ENCODE data around the gene KAT6B. TPM values are rescaled to one million over a fixed set of nuclear protein-coding genes. Genes with fewer than 3 reads are reported as not detected.

The KAT6B gene
- total RNA-seq, 4 donors from 2014 or later, result 34.2 to 84.2 (median 47.3) TPM

DNA sequence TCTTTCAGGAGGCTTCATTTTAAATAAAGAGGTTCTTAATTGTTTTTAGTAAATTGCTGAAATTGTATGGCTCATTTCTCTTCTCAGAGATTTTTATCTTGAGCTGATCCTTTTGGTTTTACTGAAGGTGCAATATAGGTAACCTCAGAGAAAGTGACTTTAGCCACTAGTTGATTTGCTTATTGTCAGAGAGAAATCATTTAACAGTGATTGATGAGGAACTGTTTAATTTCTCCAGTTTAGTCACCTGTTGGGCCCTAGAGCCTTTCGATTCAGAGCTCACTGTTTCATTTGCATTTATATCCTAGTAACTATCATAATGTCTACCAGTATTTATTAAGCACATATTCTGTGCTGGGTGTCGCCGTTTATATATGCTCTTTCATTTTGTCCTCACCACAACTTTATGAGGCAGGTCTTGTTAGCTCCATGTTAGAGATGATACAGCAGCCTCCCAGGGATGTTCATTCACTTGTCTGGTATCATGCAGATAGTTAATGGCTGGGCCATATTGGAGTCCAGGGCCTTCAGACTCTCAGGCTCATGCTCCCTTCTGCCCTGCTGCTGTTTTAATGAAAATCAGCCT, 42.1 kb downstream of the KAT6B start:
- no peak for DNase-seq (ENCODE audit: low spot score in 2 of 2)
- Histone ChIP-seq H3K27me3 (no peaks in the 10 kb centered on the region), H3K4me3 (no peak overlapping the region), H3K27ac (no peak overlapping the region), H3K4me1 (peaks cover 22% of the 10 kb centered on the region), H3K9me3 (no peaks in the 10 kb centered on the region), H3K36me3 (no peaks in the 10 kb centered on the region)
- WGBS, result 78% methylated on average over 3 of the region's 3 CpGs
- TF ChIP-seq POLR2A (IDR thresholded peaks at IDR 0.05), result no peak
- TF ChIP-seq POLR2AphosphoS5 (IDR thresholded peaks at IDR 0.05), result no peak
- no peak for TF ChIP-seq EP300 (IDR thresholded peaks at IDR 0.05)
- TF ChIP-seq, protein P1, sequence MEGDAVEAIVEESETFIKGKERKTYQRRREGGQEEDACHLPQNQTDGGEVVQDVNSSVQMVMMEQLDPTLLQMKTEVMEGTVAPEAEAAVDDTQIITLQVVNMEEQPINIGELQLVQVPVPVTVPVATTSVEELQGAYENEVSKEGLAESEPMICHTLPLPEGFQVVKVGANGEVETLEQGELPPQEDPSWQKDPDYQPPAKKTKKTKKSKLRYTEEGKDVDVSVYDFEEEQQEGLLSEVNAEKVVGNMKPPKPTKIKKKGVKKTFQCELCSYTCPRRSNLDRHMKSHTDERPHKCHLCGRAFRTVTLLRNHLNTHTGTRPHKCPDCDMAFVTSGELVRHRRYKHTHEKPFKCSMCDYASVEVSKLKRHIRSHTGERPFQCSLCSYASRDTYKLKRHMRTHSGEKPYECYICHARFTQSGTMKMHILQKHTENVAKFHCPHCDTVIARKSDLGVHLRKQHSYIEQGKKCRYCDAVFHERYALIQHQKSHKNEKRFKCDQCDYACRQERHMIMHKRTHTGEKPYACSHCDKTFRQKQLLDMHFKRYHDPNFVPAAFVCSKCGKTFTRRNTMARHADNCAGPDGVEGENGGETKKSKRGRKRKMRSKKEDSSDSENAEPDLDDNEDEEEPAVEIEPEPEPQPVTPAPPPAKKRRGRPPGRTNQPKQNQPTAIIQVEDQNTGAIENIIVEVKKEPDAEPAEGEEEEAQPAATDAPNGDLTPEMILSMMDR (IDR thresholded peaks at IDR 0.05), result no peak

DNA sequence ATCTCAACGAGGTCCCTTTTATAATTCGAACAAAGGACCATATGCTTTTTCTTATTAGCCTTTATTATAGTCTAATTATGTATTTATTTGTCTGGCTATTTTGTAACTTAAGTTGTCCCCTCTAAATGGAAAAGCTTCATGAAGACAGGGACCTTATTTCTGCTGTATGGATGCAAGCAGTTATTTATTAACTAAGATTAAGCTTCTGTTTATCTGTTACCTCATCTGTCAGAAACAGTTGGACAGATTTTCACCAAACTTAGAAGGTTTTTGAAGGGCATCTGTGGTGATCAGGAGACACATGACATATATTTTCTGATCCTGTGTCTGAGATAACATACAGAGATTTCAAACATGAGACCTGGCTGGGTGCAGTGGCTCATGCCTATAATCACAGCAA, 43.2 kb downstream of the KAT6B start:
- Histone ChIP-seq H3K9me3 (no peaks in the 10 kb centered on the region), H3K4me1 (peaks cover 21% of the 10 kb centered on the region), H3K27me3 (no peaks in the 10 kb centered on the region), H3K27ac (no peak overlapping the region), H3K36me3 (no peaks in the 10 kb centered on the region), H3K4me3 (no peak overlapping the region)
- WGBS, result 94% methylated on average over 2 of the region's 2 CpGs
- TF ChIP-seq POLR2A (IDR thresholded peaks at IDR 0.05) (no peak), EP300 (IDR thresholded peaks at IDR 0.05) (no peak), POLR2AphosphoS5 (IDR thresholded peaks at IDR 0.05) (no peak)
- TF ChIP-seq, protein P1 (IDR thresholded peaks at IDR 0.05), result no peak
- no peak for DNase-seq (ENCODE audit: low spot score in 2 of 2)

DNA sequence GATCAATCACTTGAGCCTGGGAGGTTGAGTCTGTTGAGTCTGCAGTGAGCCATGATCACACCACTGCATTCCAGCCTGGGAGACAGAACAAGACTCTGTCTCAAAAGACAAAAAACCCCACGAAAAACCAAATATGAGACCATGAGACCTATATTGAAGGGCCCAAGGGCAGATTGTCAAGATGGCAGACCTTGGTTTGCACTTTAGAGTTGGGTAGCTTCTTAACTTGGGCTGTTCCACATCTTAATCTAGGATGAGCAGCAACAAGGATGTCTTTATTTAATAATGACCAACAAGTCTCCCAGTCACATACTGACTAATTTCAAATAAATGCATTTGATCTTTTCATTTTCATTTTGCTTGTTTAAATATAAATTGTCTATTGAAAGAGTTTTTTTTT, 43.8 kb downstream of the KAT6B start:
- Histone ChIP-seq H3K36me3 (no peaks in the 10 kb centered on the region), H3K4me3 (no peak overlapping the region), H3K4me1 (peaks cover 19% of the 10 kb centered on the region), H3K9me3 (no peaks in the 10 kb centered on the region), H3K27ac (no peak overlapping the region), H3K27me3 (no peaks in the 10 kb centered on the region)
- WGBS, result 85% methylated on average over 1 of the region's 1 CpG
- DNase-seq (ENCODE audit: low spot score in 2 of 2), result no peak
- TF ChIP-seq, protein P1 (IDR thresholded peaks at IDR 0.05), result no peak
- TF ChIP-seq POLR2AphosphoS5 (IDR thresholded peaks at IDR 0.05) (no peak), POLR2A (IDR thresholded peaks at IDR 0.05) (no peak), EP300 (IDR thresholded peaks at IDR 0.05) (no peak)

DNA sequence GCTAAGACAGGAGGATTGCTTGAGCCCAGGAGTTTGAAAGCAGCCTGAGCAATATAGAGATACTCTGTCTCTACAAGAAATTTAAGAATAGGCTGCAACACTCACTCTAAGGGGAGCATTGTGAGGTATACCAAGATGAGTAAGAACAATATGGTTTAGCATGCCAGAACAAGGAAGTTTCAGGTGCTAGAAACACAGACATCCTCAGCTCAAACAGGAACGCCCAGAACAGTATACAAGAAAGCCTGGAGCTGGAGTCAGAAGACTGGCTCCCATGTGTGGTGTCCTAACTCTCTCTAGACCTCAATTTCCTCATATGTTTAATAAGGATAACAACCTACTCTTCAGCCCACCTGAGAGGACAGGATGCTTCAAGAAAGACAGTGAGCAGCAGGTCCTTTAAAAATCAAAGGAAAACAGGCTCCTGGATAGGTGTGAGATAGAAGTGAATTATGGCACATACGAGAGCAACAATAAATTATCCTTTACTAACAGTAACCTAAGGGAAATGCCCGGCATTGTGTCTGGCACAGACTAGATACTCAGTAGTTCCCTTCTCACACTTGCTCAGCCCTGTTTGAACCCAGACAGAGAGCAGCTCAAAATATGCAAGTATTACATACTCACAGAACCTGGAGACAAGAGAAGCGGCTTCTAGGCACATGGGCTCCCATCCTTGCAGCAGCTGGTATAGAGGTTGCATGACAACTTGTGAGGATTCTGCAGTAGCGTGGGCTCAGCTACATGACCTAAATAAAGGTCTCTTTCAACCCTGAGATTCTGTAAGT, 45.4 kb downstream of the KAT6B start:
- DNase-seq (ENCODE audit: low spot score in 2 of 2), result no peak
- peaks cover 19% of the 10 kb centered on the region for H3K4me1 ChIP-seq
- TF ChIP-seq EP300 (IDR thresholded peaks at IDR 0.05) (no peak), POLR2A (IDR thresholded peaks at IDR 0.05) (no peak), POLR2AphosphoS5 (IDR thresholded peaks at IDR 0.05) (no peak)
- TF ChIP-seq, protein P1 (IDR thresholded peaks at IDR 0.05), result no peak
- H3K27me3 ChIP-seq, result no peaks in the 10 kb centered on the region
- no peaks in the 10 kb centered on the region for H3K36me3 ChIP-seq
- H3K9me3 ChIP-seq, result no peaks in the 10 kb centered on the region
- 63% methylated on average over 5 of the region's 5 CpGs for WGBS
- H3K27ac ChIP-seq, result no peak overlapping the region
- no peak overlapping the region for H3K4me3 ChIP-seq

DNA sequence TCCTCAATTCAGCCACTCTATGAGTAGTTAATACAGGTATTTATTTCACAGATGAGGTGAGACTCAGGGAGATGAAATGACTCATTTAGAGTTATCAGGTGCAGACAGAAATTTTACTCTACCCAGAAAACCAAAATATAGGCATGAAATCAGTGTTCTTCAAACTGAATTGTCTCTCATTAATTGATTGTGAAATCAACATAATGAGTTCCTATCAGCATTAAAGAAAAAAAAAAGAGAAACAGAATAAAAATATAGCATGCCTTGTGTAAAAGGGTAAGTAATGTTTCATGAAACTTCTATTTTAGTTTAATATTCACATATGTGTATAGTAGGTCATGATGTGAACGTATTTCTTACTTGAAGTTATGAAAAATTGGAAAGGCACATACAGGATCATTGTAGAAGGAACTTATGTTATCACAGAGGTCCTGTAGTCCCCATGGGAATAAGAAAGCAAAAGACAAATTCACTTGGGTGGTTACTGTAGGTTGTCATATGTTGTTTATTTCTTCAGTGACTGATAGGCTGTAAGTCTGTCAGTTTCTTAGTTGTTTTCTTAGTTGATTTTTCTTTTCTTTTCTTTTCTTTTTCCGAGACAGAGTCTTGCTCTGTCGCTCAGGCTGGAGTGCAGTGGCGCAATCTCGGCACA, 47.5 kb downstream of the KAT6B start:
- no peak for DNase-seq (ENCODE audit: low spot score in 2 of 2)
- Histone ChIP-seq H3K9me3 (no peaks in the 10 kb centered on the region), H3K27me3 (no peaks in the 10 kb centered on the region), H3K4me3 (no peak overlapping the region), H3K4me1 (peaks cover 6% of the 10 kb centered on the region), H3K27ac (no peak overlapping the region), H3K36me3 (no peaks in the 10 kb centered on the region)
- TF ChIP-seq POLR2A (IDR thresholded peaks at IDR 0.05) (no peak), EP300 (IDR thresholded peaks at IDR 0.05) (no peak), POLR2AphosphoS5 (IDR thresholded peaks at IDR 0.05) (no peak)
- TF ChIP-seq, protein P1 (IDR thresholded peaks at IDR 0.05), result no peak
- WGBS, result 94% methylated on average over 5 of the region's 5 CpGs
